ENCODE measurements around the gene NLRP3.
"Not testable (repeated sequence)": the region's sequence is repeated elsewhere in the genome, so short reads cannot be mapped to it uniquely, and the experiment has no call there.

Gene NLRP3

GRCh38 chr1:247392088-247392487 lies 23.9 kb upstream of the NLRP3 start:
- no peak for DNase-seq

GRCh38 chr1:247395075-247395474 lies 20.9 kb upstream of the NLRP3 start:
- DNase-seq, result not testable (repeated sequence)

- no peak for DNase-seq
Measured at GRCh38 chr1:247400685-247401084, 15.3 kb upstream of the NLRP3 start.

- DNase-seq, result no peak
Measured at GRCh38 chr1:247401310-247402119, 14.5 kb upstream of the NLRP3 start.

- no peak for DNase-seq
Measured at GRCh38 chr1:247402120-247402675, 13.8 kb upstream of the NLRP3 start.

- no peak for DNase-seq
Measured at GRCh38 chr1:247406014-247406656, 9.8 kb upstream of the NLRP3 start.

- DNase-seq, result peak; percentile 58
Measured at GRCh38 chr1:247407180-247407616, 8.8 kb upstream of the NLRP3 start.

- DNase-seq, result no peak
Measured at GRCh38 chr1:247408100-247408499, 7.9 kb upstream of the NLRP3 start.

- no peak for DNase-seq
Measured at GRCh38 chr1:247409869-247410544, 6.0 kb upstream of the NLRP3 start.

- DNase-seq, result no peak
Measured at GRCh38 chr1:247411621-247412327, 4.2 kb upstream of the NLRP3 start.

- no peak for DNase-seq
Measured at GRCh38 chr1:247417831-247418230, 1.9 kb downstream of the NLRP3 start.

GRCh38 chr1:247419336-247419735 lies 3.4 kb downstream of the NLRP3 start:
- no peak for DNase-seq

- no peak for DNase-seq
Measured at GRCh38 chr1:247421074-247421473, 5.1 kb downstream of the NLRP3 start.

- DNase-seq, result no peak
Measured at GRCh38 chr1:247429496-247429895, 13.5 kb downstream of the NLRP3 start.

GRCh38 chr1:247430434-247430833 lies 14.5 kb downstream of the NLRP3 start:
- no peak for DNase-seq

GRCh38 chr1:247431643-247432042 lies 15.7 kb downstream of the NLRP3 start:
- DNase-seq, result no peak

GRCh38 chr1:247434005-247434404 lies 18.0 kb downstream of the NLRP3 start:
- DNase-seq, result no peak

- no peak for DNase-seq
Measured at GRCh38 chr1:247435030-247435758, 19.2 kb downstream of the NLRP3 start.

GRCh38 chr1:247435759-247436147 lies 19.8 kb downstream of the NLRP3 start:
- DNase-seq, result no peak

GRCh38 chr1:247437551-247438505 lies 21.9 kb downstream of the NLRP3 start:
- no peak for DNase-seq
